Measurements from ENCODE around the gene IL17RD.
"Not testable (repeated sequence)": the region's sequence is repeated elsewhere in the genome, so short reads cannot be mapped to it uniquely, and the experiment has no call there.

IL17RD gene

GRCh38 chr3:57091521-57092273, 73.5 kb downstream of the IL17RD start:
- DNase-seq, result no peak

- no peak for DNase-seq
Observed at GRCh38 chr3:57089043-57089442, 76.1 kb downstream of the IL17RD start.

GRCh38 chr3:57088503-57088902, 76.7 kb downstream of the IL17RD start:
- DNase-seq, result no peak

GRCh38 chr3:57087361-57088092, 77.6 kb downstream of the IL17RD start:
- no peak for DNase-seq

- no peak for DNase-seq
Observed at GRCh38 chr3:57086201-57086600, 79.0 kb downstream of the IL17RD start.

GRCh38 chr3:57085211-57085610, 79.9 kb downstream of the IL17RD start:
- DNase-seq, result no peak

- not testable (repeated sequence) for DNase-seq
Observed at GRCh38 chr3:57083266-57083995, 81.7 kb downstream of the IL17RD start.

- no peak for DNase-seq
Observed at GRCh38 chr3:57082481-57082880, 82.7 kb downstream of the IL17RD start.

- DNase-seq, result no peak
Observed at GRCh38 chr3:57081173-57081572, 84.0 kb downstream of the IL17RD start.

GRCh38 chr3:57080171-57080570, 85.0 kb downstream of the IL17RD start:
- DNase-seq, result no peak

DNA sequence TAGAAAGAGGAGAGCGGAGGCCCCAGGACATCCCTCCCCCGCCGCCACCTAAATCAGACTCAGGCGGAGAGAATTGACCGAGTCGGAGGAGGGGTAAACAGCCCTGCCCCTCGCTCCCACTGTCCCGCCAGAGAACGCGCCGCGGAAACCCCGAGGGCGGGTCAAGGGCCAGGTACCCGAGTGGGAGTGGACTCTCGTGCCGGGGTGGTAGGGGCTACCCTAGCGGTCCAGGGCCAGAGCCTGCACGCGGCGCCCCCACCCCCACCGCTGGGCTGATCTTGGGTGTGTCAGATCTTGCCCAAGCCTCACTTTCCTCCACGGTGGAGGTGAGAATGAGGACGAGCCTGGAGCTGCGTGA, 85.7 kb downstream of the IL17RD start:
- DNase-seq, result peak in 1 of 6 experiments; percentile 2

DNA sequence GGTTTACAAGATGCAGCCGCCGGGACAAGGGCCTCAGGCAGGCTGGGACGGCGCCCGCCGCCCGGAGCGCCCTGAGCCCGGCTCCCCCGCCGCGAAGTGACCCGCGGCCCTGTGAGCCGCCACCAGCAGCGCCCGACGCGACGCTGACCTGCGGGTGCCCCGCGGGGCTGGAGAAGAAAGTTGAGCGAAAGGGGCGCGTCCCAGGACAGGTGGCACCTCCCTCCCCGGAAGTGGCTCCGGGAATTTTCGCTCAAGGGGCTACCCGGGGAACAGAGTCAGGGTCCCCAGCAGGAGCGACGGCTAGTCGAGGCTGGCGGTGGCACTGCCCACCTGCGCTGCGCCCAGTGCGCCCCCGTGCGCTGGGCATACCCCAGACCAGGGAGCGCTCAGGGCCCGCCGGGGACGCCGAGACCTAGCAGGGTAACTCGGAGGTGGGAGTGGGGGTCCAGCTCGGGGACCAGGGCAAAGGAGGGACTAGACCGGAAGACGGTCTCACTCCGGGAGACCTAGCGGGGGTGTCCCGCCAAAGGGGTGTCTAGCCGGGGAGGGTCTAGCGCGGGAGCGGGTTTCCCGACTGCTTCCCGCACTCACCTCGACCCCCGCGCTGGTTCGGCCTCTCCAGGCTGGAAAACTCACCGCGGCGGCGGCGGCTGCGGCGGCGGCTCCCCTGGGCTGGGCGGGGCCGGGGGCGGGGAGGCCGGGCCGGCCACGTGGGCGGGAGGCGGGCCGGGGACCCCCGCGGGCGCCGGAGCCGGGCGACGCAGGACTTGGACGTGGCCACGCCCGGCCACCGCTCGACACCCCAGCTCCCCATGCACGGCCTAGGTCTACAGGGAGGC, 86.3 kb downstream of the IL17RD start:
- peak in 1 of 6 experiments; percentile 11 for DNase-seq

- DNase-seq, result peak in 3 of 6 experiments; percentile 5 to 26 (median 16)
Observed at GRCh38 chr3:57078344-57078634, 86.9 kb downstream of the IL17RD start.

GRCh38 chr3:57077630-57078343, 87.4 kb downstream of the IL17RD start:
- DNase-seq, result no peak

- no peak for DNase-seq
Observed at GRCh38 chr3:57076422-57076951, 88.7 kb downstream of the IL17RD start.

GRCh38 chr3:57074135-57074534, 91.0 kb downstream of the IL17RD start:
- no peak for DNase-seq

DNA sequence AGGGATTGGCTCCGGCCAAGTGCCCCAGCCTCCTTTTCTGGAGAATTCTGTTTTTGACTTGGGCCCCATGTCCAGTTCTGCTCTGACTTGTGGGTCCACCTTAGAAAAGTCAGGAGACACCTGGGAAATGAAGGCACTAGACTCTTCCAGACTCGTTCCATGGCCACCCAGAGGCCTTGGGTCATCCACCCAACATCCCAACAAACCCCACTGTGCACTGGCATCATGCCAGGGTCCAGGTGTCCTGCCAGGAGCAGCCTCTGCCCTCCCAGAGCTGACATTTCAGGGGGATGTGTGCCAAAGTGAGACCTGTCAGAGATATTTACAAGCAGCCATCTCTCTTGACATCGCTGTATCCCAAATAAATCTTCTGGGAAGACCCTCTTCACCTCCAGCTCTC, 91.5 kb downstream of the IL17RD start:
- no peak for DNase-seq

- no peak for DNase-seq
Observed at GRCh38 chr3:57069503-57069902, 95.7 kb downstream of the IL17RD start.

- DNase-seq, result no peak
Observed at GRCh38 chr3:57068437-57069089, 96.6 kb downstream of the IL17RD start.

GRCh38 chr3:57066471-57066870, 98.7 kb downstream of the IL17RD start:
- no peak for DNase-seq

GRCh38 chr3:57065588-57065987, 99.6 kb downstream of the IL17RD start:
- no peak for DNase-seq

GRCh38 chr3:57064572-57064971, 100.6 kb downstream of the IL17RD start:
- DNase-seq, result no peak
